Ishikawa (cell line): ENCODE data around the gene CNTNAP2.

ENCODE experiments used
- CEBPB ChIP-seq: IDR thresholded peaks from 2 replicates; pipeline ENCODE4 v1.6.1; 2012
- EGR1 ChIP-seq: IDR thresholded peaks from 2 replicates; pipeline ENCODE4 v1.6.1; 2012
- EP300 ChIP-seq: IDR thresholded peaks from 2 replicates; pipeline ENCODE4 v1.6.1; 2012; ENCODE audit warnings: borderline replicate concordance
- RAD21 ChIP-seq: IDR thresholded peaks from 2 replicates; pipeline ENCODE4 v1.6.1; 2012; ENCODE audit warnings: low read depth
- REST ChIP-seq: IDR thresholded peaks from 2 replicates; pipeline ENCODE4 v1.6.1; 2012; ENCODE audit warnings: low read depth, mild to moderate bottlenecking
- TAF1 ChIP-seq: IDR thresholded peaks from 2 replicates; pipeline ENCODE4 v1.6.1; 2012; ENCODE audit warnings: low read depth, mild to moderate bottlenecking
- YY1 ChIP-seq: IDR thresholded peaks from 2 replicates; pipeline ENCODE4 v1.6.1; 2012; ENCODE audit warnings: low read depth
- TF ChIP-seq, protein P1 (sequence below): IDR thresholded peaks from 2 replicates; pipeline ENCODE4 v1.6.1; 2012

DNA sequence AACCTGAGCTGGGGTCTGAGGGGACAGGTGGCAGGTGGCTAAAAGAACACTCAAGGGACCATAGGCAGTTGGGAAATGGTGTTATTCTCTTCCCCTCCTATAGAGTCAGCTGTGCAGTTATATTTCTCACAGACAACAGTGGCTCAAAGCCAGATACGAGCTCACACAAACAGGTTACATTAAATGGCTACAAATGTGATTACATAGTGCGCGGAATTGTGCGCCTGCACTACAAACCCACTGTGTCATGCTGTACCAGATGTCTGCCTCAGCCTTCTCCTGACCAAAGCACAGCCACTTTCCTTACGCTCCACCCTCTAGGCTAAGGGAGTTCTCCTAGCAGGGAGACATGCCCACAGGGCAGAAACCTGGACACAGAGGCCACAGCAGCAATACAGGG is 387.2 kb downstream of the CNTNAP2 start:
- TF ChIP-seq REST (no peak), CEBPB (no peak), EGR1 (no peak), YY1 (no peak), TAF1 (no peak), EP300 (no peak), RAD21 (no peak)
- TF ChIP-seq, protein P1, sequence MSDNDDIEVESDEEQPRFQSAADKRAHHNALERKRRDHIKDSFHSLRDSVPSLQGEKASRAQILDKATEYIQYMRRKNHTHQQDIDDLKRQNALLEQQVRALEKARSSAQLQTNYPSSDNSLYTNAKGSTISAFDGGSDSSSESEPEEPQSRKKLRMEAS, result no peak
